Activated T-cell treated with anti-CD3 and anti-CD28 coated beads for 1 hour (primary cell): ENCODE data around the gene ODAD3.
"Not testable (repeated sequence)": the region's sequence is repeated elsewhere in the genome, so short reads cannot be mapped to it uniquely, and the experiment has no call there.

ENCODE experiments used
- DNase-seq: peaks from one replicate; pipeline ENCODE4 v3.0.0-alpha.2; 2020; ENCODE audit warnings: low read depth

The ODAD3 gene

GRCh38 chr19:11460207-11460606 is 25.3 kb upstream of the ODAD3 start:
- DNase-seq = no peak

- not testable (repeated sequence) for DNase-seq
These were observed 24.0 kb upstream of the ODAD3 start for GRCh38 chr19:11458912-11459311.

- DNase-seq = no peak
These were observed 23.4 kb upstream of the ODAD3 start for GRCh38 chr19:11458236-11458900.

- DNase-seq = no peak
These were observed 22.9 kb upstream of the ODAD3 start for GRCh38 chr19:11457831-11458230.

GRCh38 chr19:11457115-11457514 is 22.2 kb upstream of the ODAD3 start:
- DNase-seq = no peak

- DNase-seq = no peak
These were observed 21.7 kb upstream of the ODAD3 start for GRCh38 chr19:11456659-11457058.

- not testable (repeated sequence) for DNase-seq
These were observed 20.3 kb upstream of the ODAD3 start for GRCh38 chr19:11455233-11455554.

- no peak for DNase-seq
These were observed 18.8 kb upstream of the ODAD3 start for GRCh38 chr19:11453468-11454341.

- no peak for DNase-seq
These were observed 17.8 kb upstream of the ODAD3 start for GRCh38 chr19:11452620-11453310.

- no peak for DNase-seq
These were observed 17.1 kb upstream of the ODAD3 start for GRCh38 chr19:11451871-11452619.

GRCh38 chr19:11451327-11451870 is 16.5 kb upstream of the ODAD3 start:
- DNase-seq = no peak

GRCh38 chr19:11450570-11451326 is 15.8 kb upstream of the ODAD3 start:
- no peak for DNase-seq

GRCh38 chr19:11448923-11449554 is 14.1 kb upstream of the ODAD3 start:
- no peak for DNase-seq

- no peak for DNase-seq
These were observed 13.5 kb upstream of the ODAD3 start for GRCh38 chr19:11448410-11448809.

- DNase-seq = no peak
These were observed 12.7 kb upstream of the ODAD3 start for GRCh38 chr19:11447347-11448262.

- peak; percentile 54 for DNase-seq
These were observed 11.9 kb upstream of the ODAD3 start for GRCh38 chr19:11446652-11447301.

- no peak for DNase-seq
These were observed 11.3 kb upstream of the ODAD3 start for GRCh38 chr19:11446271-11446651.

- no peak for DNase-seq
These were observed 10.2 kb upstream of the ODAD3 start for GRCh38 chr19:11445141-11445540.

GRCh38 chr19:11444059-11444458 is 9.1 kb upstream of the ODAD3 start:
- no peak for DNase-seq
